K562 treated with DMSO at 1 percent for 48 hours (cell line): Measurements from ENCODE around the gene GDI2. TPM values are rescaled to one million over a fixed set of nuclear protein-coding genes. Genes with fewer than 3 reads are reported as not detected.

ENCODE experiments used
- total RNA-seq: library from RNA; unstranded; fragments of 300-600 nt; gene quantifications from 2 replicates; pipeline ENCODE4 v1.2.3, GENCODE V29; 2022; ENCODE audit warnings: low replicate concordance; ENCODE audit errors: extremely low read depth

Gene GDI2
- 2,311 TPM in 1 of 2 replicates, not detected in the other for total RNA-seq

GRCh38 chr10:5813341-5814109 is at the start of gene GDI2:
TSS of gene GDI2 (minus strand) at chr10:5813434. CDS start at chr10:5813258, 176 bp downstream.

Other genes with a start within 250 kb of the GDI2 start
- gene ASB13, start 146.8 kb downstream of the GDI2 start, total RNA-seq, result not detected in 2 replicates
- not detected in 2 replicates for gene TASOR2, start 128.6 kb downstream of the GDI2 start, total RNA-seq
- gene ANKRD16, start 76.5 kb upstream of the GDI2 start, total RNA-seq, result not detected in 2 replicates
- gene FBH1, start 76.8 kb upstream of the GDI2 start, total RNA-seq, result not detected in 2 replicates
- gene IL15RA, start 164.1 kb upstream of the GDI2 start, total RNA-seq, result not detected in 2 replicates
- not detected in 2 replicates for gene IL2RA, start 248.9 kb upstream of the GDI2 start, total RNA-seq